NCI-H524 (cell line): Measurements from ENCODE around the gene NUP58.

ENCODE experiments used
- DNase-seq, 2 experiments: peaks; one replicate each; lab custom pipeline; 2025; lab: John Stamatoyannopoulos, UW

NUP58 gene

GRCh38 chr13:25377244-25377962 is 76.0 kb downstream of the NUP58 start:
- DNase-seq, result no peak

- DNase-seq, result no peak
Observed at GRCh38 chr13:25378528-25378927, 77.1 kb downstream of the NUP58 start.

- no peak for DNase-seq
Observed at GRCh38 chr13:25379011-25379410, 77.6 kb downstream of the NUP58 start.

GRCh38 chr13:25380082-25380481 is 78.7 kb downstream of the NUP58 start:
- no peak for DNase-seq

GRCh38 chr13:25380741-25381324 is 79.4 kb downstream of the NUP58 start:
- DNase-seq, result no peak

GRCh38 chr13:25384758-25385410 is 83.5 kb downstream of the NUP58 start:
- DNase-seq, result no peak

GRCh38 chr13:25391932-25392331 is 90.5 kb downstream of the NUP58 start:
- no peak for DNase-seq
